GM15510 (cell line): ENCODE measurements around the gene TMCO4.

Source experiments
- POLR2A ChIP-seq: IDR thresholded peaks from 3 replicates; pipeline ENCODE4 v1.6.1; 2011; ENCODE audit warnings: borderline replicate concordance; ENCODE audit not compliant: insufficient read length; ENCODE audit errors: extremely low read depth

TMCO4 gene

GRCh38 chr1:19799230-19800075 is at the start of gene TMCO4:
Gene TMCO4 (minus strand): TSS chr1:19799916. CDS start chr1:19780758, 19,158 bp downstream.
- peak; percentile 62 for TF ChIP-seq POLR2A

GRCh38 chr1:19846338-19846737 is 46.6 kb upstream of the TMCO4 start:
- no peak for TF ChIP-seq POLR2A

GRCh38 chr1:19845555-19845954 is 45.8 kb upstream of the TMCO4 start:
- TF ChIP-seq POLR2A, result no peak

GRCh38 chr1:19844731-19845495 is 45.2 kb upstream of the TMCO4 start:
- TF ChIP-seq POLR2A, result no peak

GRCh38 chr1:19840228-19840627 is 40.5 kb upstream of the TMCO4 start:
- TF ChIP-seq POLR2A, result no peak

- no peak for TF ChIP-seq POLR2A
Observed at GRCh38 chr1:19837866-19838265, 38.1 kb upstream of the TMCO4 start.

- no peak for TF ChIP-seq POLR2A
Observed at GRCh38 chr1:19835578-19835977, 35.9 kb upstream of the TMCO4 start.

GRCh38 chr1:19831441-19831840 is 31.7 kb upstream of the TMCO4 start:
- TF ChIP-seq POLR2A, result no peak

GRCh38 chr1:19828546-19828945 is 28.8 kb upstream of the TMCO4 start:
- TF ChIP-seq POLR2A, result no peak

GRCh38 chr1:19825298-19825697 is 25.6 kb upstream of the TMCO4 start:
- no peak for TF ChIP-seq POLR2A

- no peak for TF ChIP-seq POLR2A
Observed at GRCh38 chr1:19824541-19824940, 24.8 kb upstream of the TMCO4 start.

GRCh38 chr1:19824036-19824435 is 24.3 kb upstream of the TMCO4 start:
- no peak for TF ChIP-seq POLR2A

GRCh38 chr1:19819701-19820100 is 20.0 kb upstream of the TMCO4 start:
- TF ChIP-seq POLR2A, result no peak

GRCh38 chr1:19818324-19818723 is 18.6 kb upstream of the TMCO4 start:
- no peak for TF ChIP-seq POLR2A

GRCh38 chr1:19817160-19817559 is 17.4 kb upstream of the TMCO4 start:
- no peak for TF ChIP-seq POLR2A
